ENCODE data around the gene APOBEC2.

The APOBEC2 gene

GRCh38 chr6:41061196-41061726 lies 8.3 kb downstream of the APOBEC2 start:
- DNase-seq (no peak), ATAC-seq (no peak)

DNA sequence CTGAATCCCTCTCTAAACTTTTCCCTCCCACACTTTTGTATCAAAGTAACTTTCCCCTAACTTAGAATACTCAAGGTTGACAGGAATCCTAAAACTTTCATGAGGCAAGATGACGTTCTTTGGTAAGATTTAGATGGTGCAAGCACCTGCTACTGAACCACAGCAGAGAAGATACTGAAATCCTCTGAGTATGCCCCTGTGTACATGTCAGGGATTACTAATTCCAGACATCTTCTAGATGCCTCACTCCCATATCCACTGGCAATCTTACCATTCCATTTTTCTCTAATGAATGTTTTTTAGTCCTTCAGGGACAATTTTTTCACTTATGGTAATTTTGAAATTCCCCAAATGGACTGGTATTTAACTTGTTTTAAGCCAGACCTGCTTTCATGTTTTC lies 9.1 kb downstream of the APOBEC2 start:
- ATAC-seq (no peak), DNase-seq (no peak)

DNA sequence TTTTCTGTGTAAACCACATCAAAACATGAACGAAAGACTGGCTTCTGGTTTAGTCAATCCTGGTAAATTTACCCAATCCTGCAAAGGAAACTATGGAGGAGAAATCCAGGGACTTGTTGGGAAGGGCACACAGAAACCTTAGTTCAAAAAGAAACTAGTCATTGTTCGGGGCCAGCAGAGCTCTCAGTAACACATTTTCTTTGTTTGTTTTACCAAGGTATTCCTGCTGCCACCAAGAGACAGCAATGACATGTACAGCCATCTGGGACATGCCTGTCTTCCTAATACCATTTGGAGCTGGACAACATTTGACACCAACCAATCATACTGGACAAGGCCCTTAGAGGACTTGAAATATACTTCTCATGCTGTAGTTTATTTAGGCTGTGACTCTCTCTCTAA lies 10.9 kb downstream of the APOBEC2 start:
- ATAC-seq = no peak
- no peak for DNase-seq

DNA sequence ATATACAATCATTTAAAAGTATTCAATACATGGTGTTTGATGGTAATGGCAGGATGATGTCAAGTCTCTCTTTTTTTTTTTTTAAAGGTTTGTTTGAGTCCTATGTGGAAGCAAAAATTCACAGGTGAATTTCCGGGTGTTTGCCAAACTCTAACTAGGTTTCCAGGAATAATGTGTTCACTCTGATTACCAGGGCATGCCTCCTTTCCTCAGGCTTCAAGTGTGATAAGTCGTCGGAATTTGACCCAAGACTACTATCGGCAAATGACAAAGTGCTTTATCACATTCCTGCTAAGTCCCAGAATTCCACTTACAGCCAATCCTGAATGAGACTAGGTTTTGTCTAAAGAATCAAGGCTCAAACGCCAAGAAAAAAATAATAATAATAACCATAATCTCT lies 11.8 kb downstream of the APOBEC2 start:
- DNase-seq = no peak
- no peak for ATAC-seq

DNA sequence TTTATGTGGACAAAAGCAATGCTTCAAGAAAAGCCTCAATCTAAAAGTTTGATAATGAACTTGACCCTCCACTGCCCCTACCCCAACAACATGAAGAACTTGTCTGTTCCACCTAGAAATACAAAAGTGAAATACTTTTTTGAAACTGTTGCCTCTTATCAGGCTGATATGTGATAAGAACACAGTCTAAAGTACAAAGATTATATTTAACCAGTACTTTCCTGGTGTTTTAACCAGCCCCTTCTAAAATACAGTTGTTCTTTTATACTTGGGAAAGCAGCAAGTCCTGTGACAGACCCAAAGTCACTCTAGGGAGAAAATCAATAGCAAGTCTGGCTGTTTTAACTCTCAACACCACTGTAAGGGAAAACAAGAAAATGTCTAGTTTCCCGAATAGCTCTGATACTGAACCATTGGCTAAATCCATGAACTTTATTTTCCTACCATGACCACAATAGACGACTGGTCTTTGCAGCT lies 12.6 kb downstream of the APOBEC2 start:
- DNase-seq = no peak
- no peak for ATAC-seq

GRCh38 chr6:41066867-41067304 lies 13.9 kb downstream of the APOBEC2 start:
- ATAC-seq (no peak), DNase-seq (peak; percentile 69)

GRCh38 chr6:41071501-41071922 lies 18.5 kb downstream of the APOBEC2 start:
- ATAC-seq (no peak), DNase-seq (no peak)

- peak; percentile 87 for ATAC-seq
- DNase-seq = peak; percentile 100
Measured at GRCh38 chr6:41071923-41072835, 19.2 kb downstream of the APOBEC2 start, which contains the start of gene OARD1. TSS of gene OARD1 (minus strand) at chr6:41072356. CDS start at chr6:41071634, 722 bp downstream.

GRCh38 chr6:41072836-41073202 lies 19.8 kb downstream of the APOBEC2 start, which contains the start of gene NFYA:
TSS of gene NFYA (plus strand) at chr6:41072974. CDS start at chr6:41079090, 6,116 bp downstream.
- DNase-seq (no peak), ATAC-seq (peak; percentile 84)

GRCh38 chr6:41073203-41073967 lies 20.4 kb downstream of the APOBEC2 start:
- peak; percentile 86 for DNase-seq
- ATAC-seq = peak; percentile 9

DNA sequence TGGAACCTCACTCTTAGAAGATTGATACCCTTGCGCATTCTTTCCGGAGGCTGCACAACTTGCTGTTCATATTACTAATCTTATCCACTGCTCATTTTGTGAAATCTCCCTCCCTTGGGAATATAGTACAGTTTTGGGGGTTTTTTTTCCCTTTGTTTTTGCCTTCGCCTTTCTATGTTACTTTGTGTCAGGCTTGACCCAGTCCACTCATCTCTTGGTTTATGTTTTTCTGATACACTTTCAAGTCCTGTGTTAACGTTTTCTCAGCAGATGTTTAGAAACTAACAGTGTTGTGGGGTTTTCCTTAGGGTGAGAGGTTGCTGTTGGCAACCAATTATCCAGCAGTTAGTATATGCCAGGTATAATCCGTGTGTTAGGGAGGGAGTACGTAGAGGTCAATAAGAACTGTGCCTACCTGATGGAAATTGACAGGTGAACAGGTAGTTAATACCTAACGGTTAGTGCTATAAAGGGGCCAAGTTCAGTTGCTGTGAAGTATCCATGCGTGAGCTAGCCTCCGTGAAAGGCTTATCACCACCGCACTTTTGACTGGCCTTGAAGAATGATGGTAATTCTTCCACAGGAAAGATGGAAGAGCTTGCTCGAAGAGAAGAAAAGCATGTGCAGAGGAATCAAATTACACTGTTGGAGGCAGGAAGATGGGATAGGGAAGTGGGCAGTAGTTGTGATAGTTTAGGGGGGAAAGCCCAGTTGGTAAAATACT lies 21.1 kb downstream of the APOBEC2 start:
- ATAC-seq (no peak), DNase-seq (no peak)

- DNase-seq (no peak), ATAC-seq (no peak)
Measured at GRCh38 chr6:41074692-41075436, 21.9 kb downstream of the APOBEC2 start.

- DNase-seq (no peak), ATAC-seq (no peak)
Measured at GRCh38 chr6:41075651-41076626, 22.9 kb downstream of the APOBEC2 start.

DNA sequence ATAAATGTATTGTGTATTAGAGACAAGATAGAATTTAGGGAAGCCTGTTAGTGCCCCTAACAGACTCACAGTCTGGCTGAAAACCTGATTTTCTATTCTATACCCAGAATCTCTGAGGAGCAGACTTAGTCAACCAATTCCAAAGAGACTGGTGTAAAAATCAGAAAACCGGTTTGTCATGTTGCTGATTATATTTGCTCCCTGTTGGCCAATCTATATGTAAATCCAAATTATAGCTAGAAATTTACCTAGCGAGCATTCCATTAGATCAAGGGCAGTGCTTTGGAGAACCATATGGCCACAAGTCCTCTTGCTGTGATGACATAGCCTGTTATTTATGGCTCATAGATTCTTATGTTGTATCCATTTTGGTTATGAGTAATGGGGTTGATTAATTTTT lies 24.5 kb downstream of the APOBEC2 start:
- DNase-seq (no peak), ATAC-seq (no peak)

DNA sequence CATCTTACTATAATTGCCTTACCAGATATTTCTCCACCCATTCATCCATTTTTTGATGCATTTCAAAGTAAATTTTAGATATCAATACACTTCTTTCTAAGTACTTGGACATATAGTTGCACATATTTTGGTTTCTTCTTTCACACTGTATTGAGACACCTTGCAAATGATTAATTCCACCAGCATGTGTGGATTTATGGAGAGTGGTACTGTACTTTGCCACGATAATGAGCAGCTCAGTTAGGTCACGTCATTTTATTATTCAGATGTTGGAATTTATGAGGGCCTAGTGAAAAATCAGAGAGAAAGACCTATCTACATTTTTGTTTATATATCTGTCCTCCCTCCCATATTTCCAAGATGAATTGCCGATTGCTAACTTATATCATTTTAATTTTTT lies 25.1 kb downstream of the APOBEC2 start:
- no peak for ATAC-seq
- no peak for DNase-seq

DNA sequence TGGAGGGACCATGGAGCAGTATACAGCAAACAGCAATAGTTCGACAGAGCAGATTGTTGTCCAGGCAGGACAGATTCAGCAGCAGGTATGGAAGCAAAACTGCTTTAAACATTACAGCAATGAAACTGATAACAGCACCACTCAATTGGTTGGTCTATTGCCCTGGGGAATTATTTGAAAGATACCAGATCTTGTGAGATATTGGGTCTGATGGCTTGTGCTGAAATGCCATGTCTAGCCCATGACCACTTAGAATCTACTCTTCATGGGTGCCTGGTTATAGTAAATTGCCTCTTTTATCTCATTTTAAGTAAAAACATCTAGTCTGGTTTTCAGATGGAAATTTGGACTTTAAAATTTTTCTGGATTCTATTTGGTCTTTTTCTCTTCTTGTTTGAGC lies 26.1 kb downstream of the APOBEC2 start:
- ATAC-seq = no peak

DNA sequence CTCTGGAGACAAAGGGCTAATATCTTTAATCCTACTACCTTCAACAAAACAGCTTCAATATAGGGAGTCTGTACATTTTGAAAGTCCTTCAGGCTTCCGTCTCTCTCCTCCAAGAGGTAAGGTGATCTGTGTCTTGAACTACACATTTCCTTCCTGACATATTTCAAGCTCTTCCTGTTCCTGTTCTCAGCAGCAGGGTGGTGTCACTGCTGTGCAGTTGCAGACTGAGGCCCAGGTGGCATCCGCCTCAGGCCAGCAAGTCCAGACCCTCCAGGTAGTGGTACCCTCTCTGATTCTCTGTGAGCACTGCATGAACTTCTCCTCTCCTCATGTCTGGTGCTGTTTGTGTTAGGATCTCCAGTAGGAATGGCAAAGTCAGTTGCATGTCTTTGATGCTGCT lies 27.6 kb downstream of the APOBEC2 start:
- no peak for ATAC-seq
- no peak for DNase-seq

More for the DNA sequence above, 26.1 kb downstream of the APOBEC2 start:
- no peak for DNase-seq

- no peak for ATAC-seq
Measured at GRCh38 chr6:41083072-41083471, 30.1 kb downstream of the APOBEC2 start.

GRCh38 chr6:41085182-41085581 lies 32.2 kb downstream of the APOBEC2 start:
- ATAC-seq = no peak
- DNase-seq = no peak

More at GRCh38 chr6:41083072-41083471, 30.1 kb downstream of the APOBEC2 start:
- DNase-seq = no peak

- no peak for ATAC-seq
- no peak for DNase-seq
Measured at GRCh38 chr6:41088451-41088850, 35.4 kb downstream of the APOBEC2 start.
